GM12878 (cell line): ENCODE results near the gene TRAPPC3. TPM values are rescaled to one million over a fixed set of nuclear protein-coding genes. Genes with fewer than 3 reads are reported as not detected.

ENCODE experiments used
- BCLAF1 ChIP-seq: fragments of 450-650 bp; IDR thresholded peaks from 2 replicates; pipeline ENCODE4 v1.6.1; 2017; ENCODE audit warnings: antibody characterized with exemption, mild to moderate bottlenecking, moderate library complexity
- GABPA ChIP-seq: IDR thresholded peaks from 2 replicates; pipeline ENCODE4 v1.6.1; 2014; ENCODE audit warnings: antibody characterized with exemption, low read depth, mild to moderate bottlenecking, inconsistent platforms
- HCFC1 ChIP-seq: fragments of 150-350 bp; IDR thresholded peaks from 2 replicates; pipeline ENCODE4 v1.6.1; 2014; ENCODE audit warnings: low read length
- IKZF2 ChIP-seq, 2 experiments: fragments of 450-650 bp; IDR thresholded peaks; 2 replicates each; pipeline ENCODE4 v1.6.1; 2017; ENCODE audit warnings: mild to moderate bottlenecking in 2 of 2, moderate library complexity in 2 of 2
- KDM1A ChIP-seq: fragments of 200-600 bp; sonication (generic); IDR thresholded peaks from 2 replicates; pipeline ENCODE4 v1.6.1; 2016; ENCODE audit warnings: borderline replicate concordance
- MLLT1 ChIP-seq: fragments of 450-650 bp; IDR thresholded peaks from 2 replicates; pipeline ENCODE4 v1.6.1; 2016; ENCODE audit warnings: mild to moderate bottlenecking
- POU2F2 ChIP-seq: IDR thresholded peaks from 3 replicates; pipeline ENCODE4 v1.6.1; 2011; ENCODE audit warnings: low read depth, mild to moderate bottlenecking, low read length, borderline replicate concordance
- RAD21 ChIP-seq: IDR thresholded peaks from 2 replicates; pipeline ENCODE4 v1.6.1; 2011; ENCODE audit warnings: mild to moderate bottlenecking, low read depth, low read length, moderate library complexity; ENCODE audit not compliant: insufficient read depth
- RAD51 ChIP-seq: fragments of 450-650 bp; IDR thresholded peaks from 2 replicates; pipeline ENCODE4 v1.6.1; 2016; ENCODE audit warnings: moderate library complexity, mild to moderate bottlenecking, inconsistent platforms
- SMAD5 ChIP-seq: IDR thresholded peaks from 2 replicates; pipeline ENCODE4 v1.6.1; 2016; ENCODE audit warnings: antibody characterized with exemption, low read depth
- SMARCA5 ChIP-seq: fragments of 450-650 bp; IDR thresholded peaks from 2 replicates; pipeline ENCODE4 v1.6.1; 2017; ENCODE audit warnings: mild to moderate bottlenecking
- SMC3 ChIP-seq: IDR thresholded peaks from 2 replicates; pipeline ENCODE4 v1.6.1; 2011; ENCODE audit warnings: low read length, improper control_type of control experiment, borderline replicate concordance
- STAT1 ChIP-seq: fragments of 450-650 bp; conservative IDR thresholded peaks from 2 replicates; pipeline ENCODE4 v1.6.1; 2014; ENCODE audit warnings: antibody characterized with exemption, mild to moderate bottlenecking
- WRNIP1 ChIP-seq: IDR thresholded peaks from 2 replicates; pipeline ENCODE4 v1.6.1; 2011; ENCODE audit warnings: low read depth, low read length, improper control_type of control experiment, borderline replicate concordance
- ZNF592 ChIP-seq: fragments of 450-650 bp; IDR thresholded peaks from 2 replicates; pipeline ENCODE4 v1.6.1; 2017; ENCODE audit warnings: mild to moderate bottlenecking, moderate library complexity
- polyA plus RNA-seq, 11 experiments: library from polyadenylated mRNA; depleted of rRNA in 4 of 11; unstranded in 6 of 11; stranded (reverse) in 5 of 11; fragments of >200 nt; fragmentation: Nextera tagmentation in 4 of 11; fragmentation: Illumina TruSeq in 1 of 11; extraction: Ambion mirVana in 4 of 11; extraction: Trizol in 1 of 11; gene quantifications; 1 replicate in 1 of 11; 2 replicates in 10 of 11; pipeline versions ENCODE4 v1.2.1 to v1.2.3, GENCODE V29; 2011 to 2016; ENCODE audit warnings: inconsistent platforms in 2 of 11, missing spikeins in 2 of 11, low read depth in 1 of 11
- total RNA-seq, 4 experiments: library from RNA; depleted of rRNA in 3 of 4; stranded (reverse); fragments of >200 nt in 3 of 4; fragmentation: Illumina TruSeq in 1 of 4; extraction: Trizol in 1 of 4; gene quantifications; 2 replicates each; pipeline versions ENCODE4 v1.2.1 to v1.2.3, GENCODE V29; 2013 to 2021

The TRAPPC3 gene
- total and polyA plus RNA-seq, 10 of the 15 experiments (the other 5 are each of a cell fraction or from before 2014, with no cell fraction given) = 14.7 to 122 (median 70.5) TPM

- TF ChIP-seq RAD21 (peak; percentile 98), SMARCA5 (0 out of 2 replicates have a peak, but pooled peaks have one; percentile 54), IKZF2 (IDR thresholded peaks at IDR 0.05) (peak; percentile 40 to 47; a peak in 2 of 4 replicates), POU2F2 (peak; percentile 41; the same call in 1 of the 3 replicates), ZNF592 (no peak), RAD51 (no peak), WRNIP1 (no peak), HCFC1 (no peak), MLLT1 (peak; percentile 29; the same call in 1 of the 2 replicates), KDM1A (no peak), GABPA (no peak), SMC3 (peak; percentile 100), STAT1 (0 out of 2 replicates have a peak, but pooled peaks have one; percentile 50), SMAD5 (no peak), BCLAF1 (no peak)
These were observed 38.7 kb upstream of the TRAPPC3 start (continued) for GRCh38 chr1:36187800-36188593.
